GM13977 (cell line): Measurements from ENCODE around the gene CAMTA1.

ENCODE experiments used
- DNase-seq: peaks from one replicate; pipeline ENCODE4 v3.0.0; 2012; ENCODE audit warnings: low spot score
- CTCF ChIP-seq: IDR thresholded peaks from 2 replicates; pipeline ENCODE4 v1.5.1; 2012; ENCODE audit warnings: mild to moderate bottlenecking, control low read depth; ENCODE audit not compliant: insufficient read depth; ENCODE audit errors: extremely low read depth, missing control alignments
- in situ Hi-C: fragments of 300-500 bp; cut with MboI; formaldehyde crosslinking; loops from one replicate; pipeline ENCODE4 v1.12.0; 2022; ENCODE audit warnings: low sequenced_read_pairs, low pct_unique_long_range_greater_than_20kb, mixed read lengths, inconsistent platforms; ENCODE audit not compliant: unreplicated experiment

CAMTA1 gene

GRCh38 chr1:7299329-7299799 lies 514.1 kb downstream of the CAMTA1 start:
- in situ Hi-C loops: no loop called here
- TF ChIP-seq CTCF: no peak
- no peak for DNase-seq

- in situ Hi-C loops: no loop called here
- DNase-seq: no peak
- no peak for TF ChIP-seq CTCF
Observed at GRCh38 chr1:7299994-7300393, 514.7 kb downstream of the CAMTA1 start.

- DNase-seq: no peak
- in situ Hi-C loops: no loop called here
- no peak for TF ChIP-seq CTCF
Observed at GRCh38 chr1:7300893-7301663, 515.8 kb downstream of the CAMTA1 start.

GRCh38 chr1:7301664-7301981 lies 516.4 kb downstream of the CAMTA1 start:
- in situ Hi-C loops: no loop called here
- no peak for DNase-seq

GRCh38 chr1:7302126-7302525 lies 516.9 kb downstream of the CAMTA1 start:
- no peak for DNase-seq
- no peak for TF ChIP-seq CTCF

More at GRCh38 chr1:7301664-7301981, 516.4 kb downstream of the CAMTA1 start:
- TF ChIP-seq CTCF: no peak

GRCh38 chr1:7302873-7303272 lies 517.6 kb downstream of the CAMTA1 start:
- TF ChIP-seq CTCF: no peak
- no peak for DNase-seq
- in situ Hi-C loops: no loop called here

More at GRCh38 chr1:7302126-7302525, 516.9 kb downstream of the CAMTA1 start:
- in situ Hi-C loops: no loop called here
